ENCODE results near the gene TAF1A.

- TF ChIP-seq TAF1 (IDR thresholded peaks at IDR 0.05; ENCODE audit: borderline replicate concordance, insufficient read depth, low read length): peak; percentile 88
- peak; percentile 81 for TF ChIP-seq POLR2AphosphoS5 (IDR thresholded peaks at IDR 0.05; ENCODE audit: low read depth, low read length)
- TF ChIP-seq REST (IDR thresholded peaks at IDR 0.05; ENCODE audit: insufficient read depth in 1 of 2, low read depth in 2 of 2, low read length in 2 of 2): 0 out of 4 replicates have a peak, but pooled peaks of 1 of the 2 experiments have one; percentile 45
- TF ChIP-seq SIN3A (IDR thresholded peaks at IDR 0.05; ENCODE audit: borderline replicate concordance, insufficient read depth, low read length): peak; percentile 43; the same call in 1 of the 2 replicates
These were observed 28.5 kb upstream of the TAF1A start, which contains the start of gene MIA3 for GRCh38 chr1:222618001-222618879.

Data from PFSK-1 (cell line).